HG02973 (cell line): ENCODE measurements around the gene PPM1B.
"Not testable (repeated sequence)": the region's sequence is repeated elsewhere in the genome, so short reads cannot be mapped to it uniquely, and the experiment has no call there.

ENCODE experiments used
- ATAC-seq: cut with Tn5 transposase; IDR thresholded peaks from one replicate; pipeline ENCODE4 v1.9.1; 2021; ENCODE audit warnings: moderate library complexity; ENCODE audit not compliant: unreplicated experiment

The PPM1B gene

GRCh38 chr2:44195714-44196113, 27.0 kb downstream of the PPM1B start:
- ATAC-seq = no peak

GRCh38 chr2:44197816-44198215, 29.1 kb downstream of the PPM1B start:
- no peak for ATAC-seq

DNA sequence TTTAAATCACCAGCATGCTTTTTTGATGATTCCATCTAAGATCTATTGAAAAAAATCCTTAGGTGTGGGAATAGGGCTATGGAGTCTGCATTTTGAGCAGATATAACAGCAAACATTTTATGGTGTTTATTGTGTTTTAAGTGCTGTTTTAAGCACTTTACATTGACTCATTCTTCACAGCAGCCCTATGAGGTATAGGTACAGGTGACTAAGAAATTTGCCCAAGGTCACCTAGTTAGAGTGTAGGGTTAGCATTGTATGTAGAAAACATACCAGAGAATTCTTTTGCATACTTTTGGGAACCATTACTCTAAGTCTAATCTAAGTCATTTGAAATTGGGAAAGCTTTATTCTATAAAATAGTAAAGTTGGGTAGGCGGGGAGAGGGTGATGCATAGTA, 31.3 kb downstream of the PPM1B start:
- ATAC-seq = no peak

- ATAC-seq = no peak
These were observed 32.1 kb downstream of the PPM1B start for GRCh38 chr2:44200759-44201158.

GRCh38 chr2:44201648-44202165, 33.0 kb downstream of the PPM1B start:
- ATAC-seq = no peak

- ATAC-seq = no peak
These were observed 34.9 kb downstream of the PPM1B start for GRCh38 chr2:44203542-44203941.

DNA sequence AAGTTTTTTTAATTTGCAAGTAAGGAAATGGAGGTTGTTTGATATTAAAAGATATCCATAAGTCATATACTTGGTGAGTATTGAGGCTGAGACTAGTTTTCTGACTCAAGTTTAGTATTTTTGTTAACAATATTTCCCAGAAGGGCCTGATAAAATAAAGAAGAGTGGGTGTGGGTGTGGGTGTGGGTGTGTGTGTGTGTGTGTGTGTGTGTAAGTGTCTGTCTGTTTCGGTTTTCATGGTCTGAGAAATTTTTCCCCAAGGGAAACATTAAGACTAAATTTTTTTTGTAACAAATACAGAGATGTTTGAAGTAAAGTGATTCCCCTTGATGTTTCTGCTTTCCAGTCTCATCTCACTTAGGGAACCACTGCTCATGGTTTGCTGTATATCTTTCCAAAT, 36.5 kb downstream of the PPM1B start:
- no peak for ATAC-seq

DNA sequence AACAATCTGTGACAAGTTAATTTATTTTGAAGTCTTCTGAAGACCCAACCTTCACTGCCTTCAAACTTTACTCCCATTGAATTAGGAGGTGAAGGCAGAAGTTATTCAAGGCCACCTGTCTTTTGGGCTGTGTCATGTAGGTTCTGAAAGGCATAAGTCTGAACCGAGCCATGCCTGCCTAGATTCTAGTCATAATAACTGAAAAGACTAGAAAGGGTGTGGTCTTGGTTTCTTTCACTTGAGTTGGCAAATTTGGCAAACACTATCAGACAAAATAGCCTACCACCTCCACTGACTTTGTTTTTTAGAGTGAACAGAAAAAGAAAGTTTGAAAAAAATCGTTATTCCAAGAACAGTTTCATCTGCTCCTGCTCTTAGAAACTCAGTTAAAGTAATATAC, 38.4 kb downstream of the PPM1B start:
- no peak for ATAC-seq

DNA sequence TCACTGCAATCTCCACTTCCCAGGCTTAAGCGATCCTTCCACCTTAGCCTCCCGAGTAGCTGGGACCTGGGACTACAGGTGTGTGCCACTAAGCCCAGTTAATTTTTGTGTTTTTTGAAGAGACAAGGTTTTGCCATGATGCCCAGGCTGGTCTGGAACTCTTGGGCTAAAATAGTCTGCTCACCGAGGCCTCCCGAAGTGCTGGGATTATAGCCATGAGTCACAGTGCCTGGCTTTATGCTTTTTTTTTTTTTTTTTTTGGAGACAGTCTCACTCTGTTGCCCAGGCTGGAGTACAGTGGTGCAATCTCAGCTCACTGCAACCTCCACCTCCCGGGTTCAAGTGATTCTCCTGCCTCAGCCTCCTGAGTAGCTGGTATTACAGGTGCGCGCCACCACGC, 39.0 kb downstream of the PPM1B start:
- ATAC-seq = not testable (repeated sequence)

DNA sequence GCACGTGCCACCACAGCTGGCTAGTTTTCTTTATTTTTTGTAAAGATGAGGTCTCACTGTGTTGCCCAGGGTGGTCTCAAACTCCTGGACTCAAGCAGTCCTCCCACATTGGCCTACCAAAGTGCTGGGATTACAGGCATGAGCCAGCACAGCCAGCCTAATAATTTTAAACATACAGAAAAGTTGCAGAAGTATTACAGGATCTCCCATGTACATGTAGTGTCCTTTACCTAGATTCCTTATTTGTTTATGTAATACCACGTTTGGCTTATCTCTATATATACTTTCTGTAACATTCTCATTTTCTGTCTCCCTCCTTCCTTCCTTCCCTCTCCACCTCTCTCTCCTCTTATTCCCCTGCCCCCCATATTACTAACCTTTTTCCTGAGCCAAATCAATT, 41.7 kb downstream of the PPM1B start:
- no peak for ATAC-seq

DNA sequence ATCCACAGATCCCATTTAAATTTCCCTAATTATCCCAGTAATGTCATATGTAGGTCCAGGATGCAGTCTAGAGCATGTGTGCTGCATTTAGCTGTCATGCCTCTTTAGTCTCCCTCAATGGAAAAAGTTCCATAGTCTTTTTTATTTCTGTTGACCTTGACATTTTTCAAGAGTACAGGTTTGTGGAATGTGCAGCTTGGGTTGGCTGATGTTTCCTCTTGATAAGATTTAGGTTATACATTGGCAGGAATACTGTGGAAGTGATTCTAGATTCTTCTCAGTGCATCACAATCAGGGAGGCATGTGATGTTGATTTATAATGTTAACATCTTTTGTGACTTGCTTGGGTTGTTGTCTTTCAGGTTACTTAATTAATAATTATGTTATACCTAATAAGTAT, 42.5 kb downstream of the PPM1B start:
- no peak for ATAC-seq

- ATAC-seq = no peak
These were observed 43.6 kb downstream of the PPM1B start for GRCh38 chr2:44212302-44212701.

- no peak for ATAC-seq
These were observed 47.2 kb downstream of the PPM1B start for GRCh38 chr2:44215827-44216226.

DNA sequence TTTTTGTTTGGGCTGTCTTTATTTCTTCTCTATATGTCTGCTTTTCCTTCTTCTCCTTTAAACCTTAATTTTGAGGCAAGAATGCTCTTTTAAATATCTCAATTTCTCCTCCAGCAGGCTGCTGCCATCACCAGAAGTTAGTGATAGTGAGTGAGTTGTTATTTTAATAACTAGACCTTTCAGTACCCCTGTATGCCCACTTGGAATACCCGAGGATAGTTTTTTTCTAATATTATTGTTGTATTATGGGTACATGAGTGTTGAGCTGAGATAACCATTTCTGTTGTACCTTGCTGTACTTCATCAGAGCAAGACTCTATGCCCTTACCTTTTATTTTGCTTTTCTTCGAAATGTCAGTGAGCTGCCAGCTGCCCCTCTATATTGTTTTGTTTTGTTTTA, 50.1 kb downstream of the PPM1B start:
- ATAC-seq = no peak

- no peak for ATAC-seq
These were observed 58.1 kb downstream of the PPM1B start for GRCh38 chr2:44226753-44227152.

- ATAC-seq = no peak
These were observed 61.7 kb downstream of the PPM1B start for GRCh38 chr2:44230378-44230777.

DNA sequence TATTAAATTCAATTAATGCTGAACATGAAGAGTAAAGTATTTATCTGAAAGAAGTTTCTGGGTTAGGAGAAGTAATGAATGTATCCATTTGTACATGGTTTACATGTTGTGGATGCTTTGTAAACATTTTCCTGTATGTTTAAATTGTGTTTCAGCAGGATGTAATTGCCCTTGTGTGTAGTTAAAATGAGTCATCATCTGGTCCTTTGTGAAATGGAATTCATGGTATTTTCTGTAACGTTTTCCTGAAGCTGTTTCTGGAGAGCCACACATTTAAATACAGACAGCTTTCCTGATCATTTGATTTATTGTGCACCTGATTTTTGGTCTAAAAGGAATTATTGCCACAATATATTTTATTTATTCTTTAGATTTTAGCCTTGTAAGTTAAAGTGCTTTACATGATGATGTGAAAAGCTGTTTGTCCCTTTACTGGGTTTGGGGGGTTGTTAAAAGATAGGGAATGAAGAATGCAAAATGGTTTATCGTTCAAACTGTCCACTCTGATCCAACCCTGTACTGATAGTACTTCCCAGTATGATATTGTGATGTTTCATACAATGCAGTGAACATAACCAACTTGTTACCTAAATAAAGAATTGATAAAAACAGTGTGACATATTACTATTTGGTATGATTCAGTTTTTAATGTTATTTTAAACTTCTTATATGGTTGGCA, 64.9 kb downstream of the PPM1B start:
- ATAC-seq = no peak

DNA sequence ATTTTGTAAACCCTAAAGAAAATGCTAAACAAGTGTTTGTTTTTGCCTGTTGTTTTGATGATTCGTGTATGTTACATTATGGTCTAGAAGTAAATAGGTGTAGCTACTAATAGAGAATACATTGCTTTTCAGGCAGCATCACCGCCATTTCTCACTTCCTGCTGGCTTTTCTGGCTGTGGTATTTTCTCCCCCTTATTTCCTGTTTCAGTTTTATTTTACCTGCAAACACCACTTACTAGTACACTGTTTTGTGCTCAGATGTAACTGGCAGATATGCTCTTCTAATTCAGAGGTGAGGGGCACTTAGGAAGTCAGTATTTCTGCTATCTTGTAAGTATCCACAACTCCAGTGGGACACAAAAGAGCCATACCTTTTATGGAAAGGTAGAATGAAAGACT, 68.5 kb downstream of the PPM1B start:
- ATAC-seq = peak; percentile 59

- no peak for ATAC-seq
These were observed 74.2 kb downstream of the PPM1B start for GRCh38 chr2:44242904-44243303.

- no peak for ATAC-seq
These were observed 75.6 kb downstream of the PPM1B start for GRCh38 chr2:44244135-44244871.

DNA sequence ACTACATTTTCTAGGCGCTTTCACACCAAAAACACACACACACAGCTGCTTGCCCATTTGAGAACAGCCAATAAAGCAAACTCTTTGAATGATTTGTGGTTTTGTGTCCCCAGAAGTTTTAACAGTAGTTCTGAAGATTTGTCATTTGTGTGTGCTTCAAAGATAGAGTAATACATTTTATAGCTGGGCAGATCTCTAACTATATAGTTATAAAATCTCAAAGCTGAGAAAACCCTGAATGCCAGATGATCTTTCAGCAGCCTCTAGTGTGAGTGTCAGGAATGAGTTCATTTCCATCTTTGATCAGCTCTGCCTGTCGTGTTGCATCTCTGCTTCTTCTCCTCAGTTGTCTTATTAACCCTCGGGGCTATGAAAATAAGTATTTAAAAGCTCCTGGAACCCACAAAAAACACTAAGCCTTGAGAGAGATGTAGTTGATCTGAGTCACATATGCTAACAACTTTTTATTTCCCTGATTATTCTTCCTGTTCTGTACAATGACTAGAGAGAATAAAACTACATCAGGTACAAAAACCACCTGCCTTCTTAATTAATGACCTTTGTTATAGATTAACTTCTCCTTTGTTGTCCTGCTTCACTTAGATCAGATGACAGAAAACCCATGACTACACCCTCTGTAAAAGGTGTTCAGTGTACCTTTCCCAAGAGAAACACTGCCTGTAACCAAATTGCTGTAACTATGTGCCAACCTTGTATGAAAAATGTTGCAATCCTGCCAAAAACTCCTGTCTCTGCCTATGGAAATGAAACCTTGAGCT, 76.6 kb downstream of the PPM1B start:
- no peak for ATAC-seq

DNA sequence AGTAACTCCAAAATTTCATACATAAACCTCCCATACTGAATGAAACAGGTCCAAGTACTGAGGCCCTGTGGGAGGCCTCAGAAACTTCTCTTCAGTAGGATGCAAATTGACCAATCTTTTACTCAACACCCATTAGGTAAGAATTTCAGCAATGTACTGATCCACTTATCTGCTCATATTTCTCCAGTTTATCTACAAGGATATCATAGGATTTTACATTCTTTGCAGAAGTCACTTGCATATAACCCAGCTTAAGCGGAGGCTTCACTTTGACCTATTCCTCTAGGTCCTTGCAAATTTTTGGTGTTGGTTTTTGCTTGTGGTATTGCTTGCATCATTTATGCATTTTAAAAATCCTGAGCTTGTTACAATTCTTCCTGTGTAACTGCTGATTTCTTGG, 77.8 kb downstream of the PPM1B start:
- no peak for ATAC-seq
